ENCODE results near the gene RAB27B.

Gene RAB27B

DNA sequence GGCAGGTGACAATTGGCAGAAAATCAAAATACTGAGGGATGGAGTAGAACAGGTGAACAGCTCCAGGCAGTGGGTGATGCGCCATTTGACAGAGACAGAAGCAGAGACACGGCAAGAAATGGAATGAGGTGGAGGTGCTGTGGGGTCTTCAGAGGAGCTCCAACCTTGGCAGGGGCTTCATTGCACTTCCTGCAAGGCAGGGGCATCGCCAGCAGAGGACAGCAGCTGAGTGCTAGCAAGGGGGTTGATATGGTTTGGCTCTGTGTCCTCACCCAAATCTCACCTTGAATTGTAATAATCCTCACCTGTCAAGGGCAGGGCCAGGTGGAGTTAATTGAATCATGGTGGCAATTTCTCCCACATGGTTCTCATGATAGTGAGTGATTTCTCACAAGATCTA, 88.2 kb downstream of the RAB27B start:
- no peak for FAIRE-seq

- FAIRE-seq: no peak
These were observed 89.8 kb downstream of the RAB27B start for GRCh38 chr18:54918060-54918459.

DNA sequence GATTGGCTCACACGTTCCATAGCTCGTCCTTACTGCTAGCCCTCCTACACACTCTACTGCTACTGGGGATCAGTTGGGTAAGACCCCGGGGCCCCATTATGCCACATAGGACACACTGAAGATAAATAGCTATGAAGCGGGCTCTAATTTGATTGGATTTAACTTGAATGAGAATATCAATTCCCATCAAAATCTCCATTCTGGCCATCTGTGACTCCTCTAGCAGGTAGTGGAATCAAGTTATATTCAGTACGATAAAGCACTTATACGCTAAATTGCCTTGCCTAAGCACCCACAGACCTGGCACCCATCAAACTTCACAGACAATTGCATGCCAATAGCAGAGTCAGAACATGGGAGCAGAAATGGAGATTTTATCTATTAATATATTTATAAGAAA, 91.1 kb downstream of the RAB27B start:
- no peak for FAIRE-seq

- no peak for FAIRE-seq
These were observed 95.2 kb downstream of the RAB27B start for GRCh38 chr18:54923339-54923956.

DNA sequence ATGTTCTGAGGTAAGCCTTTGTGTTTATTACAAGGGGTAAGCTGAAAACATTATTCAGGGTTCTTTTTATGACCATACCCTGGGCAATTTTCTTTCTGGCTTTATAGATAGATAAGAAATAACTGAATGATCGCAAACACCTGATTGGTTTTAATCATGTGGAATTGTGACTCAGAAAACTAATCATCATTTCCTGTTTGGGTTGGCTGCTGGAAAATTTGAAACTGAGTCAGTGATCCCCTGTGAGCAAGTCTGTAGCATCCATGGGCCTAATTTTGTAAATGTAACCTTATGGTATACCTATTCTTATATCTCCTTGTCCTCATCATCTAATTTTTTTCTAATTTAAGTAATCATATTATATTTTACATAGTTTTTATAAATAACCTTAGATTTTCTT, 96.7 kb downstream of the RAB27B start:
- no peak for FAIRE-seq

GRCh38 chr18:54926593-54927325, 98.5 kb downstream of the RAB27B start:
- FAIRE-seq: no peak

- FAIRE-seq: no peak
These were observed 100.0 kb downstream of the RAB27B start for GRCh38 chr18:54928236-54928635.

DNA sequence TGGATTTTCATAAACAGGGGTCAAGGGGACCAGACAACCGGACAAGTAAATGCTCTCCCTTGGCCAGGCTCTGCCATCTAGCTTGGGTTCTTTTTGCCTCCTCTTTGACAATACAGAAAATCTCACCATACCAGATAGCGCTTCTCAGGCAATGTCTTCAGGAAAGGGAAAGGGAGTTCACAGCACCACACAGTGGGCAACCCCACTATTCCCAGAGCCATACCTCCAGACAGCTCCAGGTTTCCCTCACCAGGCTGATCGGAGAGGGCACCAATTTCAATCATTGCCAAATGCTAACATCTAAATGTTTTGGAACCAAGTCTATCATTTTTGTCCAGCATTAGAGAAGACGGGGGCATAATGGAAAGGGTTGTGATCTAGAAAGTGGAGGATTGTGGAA, 102.9 kb downstream of the RAB27B start:
- no peak for FAIRE-seq

GRCh38 chr18:54932472-54932871, 104.2 kb downstream of the RAB27B start:
- FAIRE-seq: no peak

DNA sequence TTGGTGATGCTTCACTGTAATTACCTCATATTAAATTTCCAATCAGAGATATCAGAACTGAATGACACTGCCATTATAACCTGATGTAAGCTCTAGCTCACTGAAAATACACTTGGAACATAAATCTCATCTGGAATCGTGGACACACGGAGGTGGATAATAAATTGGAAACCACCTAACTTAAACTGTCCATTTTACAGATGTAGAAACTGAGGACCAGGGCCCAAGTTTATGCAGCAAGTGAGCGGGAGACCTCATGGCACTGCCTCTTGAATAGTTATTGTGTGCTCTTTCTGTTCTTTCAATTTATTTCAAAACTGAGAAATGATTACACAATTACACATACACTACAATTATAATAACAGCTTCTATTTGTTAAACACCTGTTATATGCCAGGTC, 110.2 kb downstream of the RAB27B start:
- FAIRE-seq: no peak

- no peak for FAIRE-seq
These were observed 111.2 kb downstream of the RAB27B start for GRCh38 chr18:54939361-54939917.

DNA sequence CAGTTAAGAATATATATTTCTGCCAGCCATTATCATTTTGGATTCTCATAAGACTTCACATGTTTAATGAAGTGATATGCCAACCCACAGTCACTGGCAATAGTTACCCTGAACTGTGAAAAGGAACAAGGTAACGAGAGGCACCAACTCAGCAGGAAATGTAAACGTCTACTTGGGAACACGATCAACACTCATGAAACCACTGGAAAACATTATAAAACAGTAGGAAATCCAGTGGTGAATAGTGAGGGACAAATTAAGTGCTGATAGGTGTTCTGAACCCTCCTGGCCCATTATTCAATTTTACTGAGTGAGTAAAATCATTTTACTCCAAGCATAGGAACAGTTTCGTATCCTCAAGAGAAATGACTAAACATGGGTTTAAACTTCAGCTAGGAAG, 113.9 kb downstream of the RAB27B start:
- FAIRE-seq: no peak

DNA sequence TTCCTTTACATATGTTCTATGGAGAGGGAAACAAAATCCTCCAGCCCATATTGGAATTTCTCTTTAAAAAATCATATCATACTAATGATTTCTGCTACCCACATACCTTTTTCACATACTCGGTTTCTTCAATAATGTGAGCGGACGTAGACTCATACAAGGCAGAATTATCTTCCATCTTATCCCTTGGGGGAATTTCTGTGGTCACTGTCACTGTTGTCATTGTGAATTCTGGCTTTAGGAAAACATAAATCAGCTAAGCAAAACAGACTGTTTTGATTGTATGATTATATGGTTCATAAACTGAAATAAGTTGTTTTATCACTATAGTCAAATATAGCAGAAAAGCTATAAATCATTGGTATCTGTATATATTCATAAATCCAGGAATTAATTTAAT, 114.3 kb downstream of the RAB27B start:
- no peak for FAIRE-seq
